Stomach (tissue), 9 donors: Measurements from ENCODE around the gene HDGFL2. TPM values are rescaled to one million over a fixed set of nuclear protein-coding genes. Genes with fewer than 3 reads are reported as not detected.

Experiments used
- DNase-seq, 2 donors: peaks; one replicate each; pipeline versions ENCODE4 v3.0.0 to v3.0.0-alpha.2; 2013 to 2019
- H3K27ac ChIP-seq, 5 donors: fragments of 200-600 bp in 4 of 5; sonication (generic) in 4 of 5; one replicate each; pipeline ENCODE4 v1.5.1; 2013 to 2019; ENCODE audit warnings: mild to moderate bottlenecking in 1 of 5, moderate library complexity in 1 of 5
- H3K27me3 ChIP-seq, 3 donors: fragments of 200-600 bp; sonication (generic); one replicate each; pipeline ENCODE4 v1.5.1; 2017 to 2019; ENCODE audit warnings: mixed run types in 1 of 3
- H3K36me3 ChIP-seq, 4 donors: fragments of 200-600 bp; sonication (generic); 1 replicate in 3 of 4; 2 replicates in 1 of 4; pipeline ENCODE4 v1.5.1; 2016 to 2019
- H3K4me1 ChIP-seq, 4 donors: fragments of 200-600 bp; sonication (generic); one replicate each; pipeline ENCODE4 v1.5.1; 2016 to 2019
- H3K4me3 ChIP-seq, 4 donors: fragments of 200-600 bp; sonication (generic) in 3 of 4; one replicate each; pipeline ENCODE4 v1.5.1; 2016 to 2019; ENCODE audit warnings: mild to moderate bottlenecking in 1 of 4
- H3K9me3 ChIP-seq, 4 donors: fragments of 200-600 bp; sonication (generic); one replicate each; pipeline ENCODE4 v1.5.1; 2016 to 2019
- CTCF ChIP-seq, 7 experiments: fragments of 450-650 bp in 4 of 7; fragments of 200-600 bp in 3 of 7; sonication (generic) in 3 of 7; IDR thresholded peaks; one replicate each; pipeline ENCODE4 v1.5.1; 2016 to 2019; ENCODE audit warnings: antibody characterized with exemption in 7 of 7, control low read depth in 2 of 7, mild to moderate bottlenecking in 1 of 7
- EP300 ChIP-seq: sonication (generic); formaldehyde crosslinking; IDR thresholded peaks from one replicate; pipeline ENCODE4 v1.6.1; 2017; ENCODE audit warnings: antibody characterized with exemption
- POLR2A ChIP-seq, 4 donors: fragments of 450-650 bp; IDR thresholded peaks; one replicate each; pipeline ENCODE4 v1.6.1; 2016; ENCODE audit warnings: antibody characterized with exemption in 4 of 4, control low read depth in 2 of 4, mild to moderate bottlenecking in 1 of 4, moderate library complexity in 1 of 4
- POLR2AphosphoS5 ChIP-seq, 3 donors: sonication (generic); formaldehyde crosslinking; IDR thresholded peaks; one replicate each; pipeline ENCODE4 v1.6.1; 2016; ENCODE audit warnings: antibody characterized with exemption in 3 of 3
- WGBS, 5 donors: extraction: QIAGEN DNeasy Blood & Tissue Kit in 3 of 5; methylation state at CpG; one replicate each; pipeline versions ENCODE4 v1.1.5 to v1.1.7; 2013 to 2018; 5-methylcytosine and 5-hydroxymethylcytosine counted together
- intact Hi-C: fragments of 100-400 bp; cut with DNase I; formaldehyde crosslinking; loops from one replicate; pipeline ENCODE4 v1.15.1; 2023; ENCODE audit warnings: low total_unique reads
- polyA plus RNA-seq, 3 donors: library from polyadenylated mRNA; stranded (reverse); fragments of 200-250 nt; gene quantifications; one replicate each; pipeline ENCODE4 v1.2.3, GENCODE V29; 2013
- total RNA-seq, 5 donors: library from RNA; depleted of rRNA; stranded (reverse); fragments of >200 nt; gene quantifications; one replicate each; pipeline versions ENCODE4 v1.1.0 to v1.2.3, GENCODE V29; 2014 to 2016
- donor health status: healthy with polysubstance abuse.
- donor health status: Bipolar disorder and iron deficiency.
- donor health status: healthy.

HDGFL2 gene
- total and polyA plus RNA-seq, 8 donors, result 25.5 to 127 (median 35.0) TPM

GRCh38 chr19:4436231-4436630, 35.9 kb upstream of the HDGFL2 start:
- Histone ChIP-seq H3K4me1 (no peaks in the 10 kb centered on the region), H3K9me3 (no peaks in the 10 kb centered on the region), H3K36me3 (peaks cover 6 to 65% (median 54%) of the 10 kb centered on the region in 4 donors), H3K27me3 (no peaks in the 10 kb centered on the region), H3K27ac (no peak overlapping the region), H3K4me3 (no peak overlapping the region)
- WGBS, 5 donors, result 83 to 95% (median 93%) methylated on average over 5 to 7 of the region's 7 CpGs
- intact Hi-C loops, result no loop called here
- TF ChIP-seq POLR2A (IDR thresholded peaks at IDR 0.05), result no peak
- TF ChIP-seq EP300, result no peak
- TF ChIP-seq POLR2AphosphoS5 (IDR thresholded peaks at IDR 0.05), result no peak
- no peak for TF ChIP-seq CTCF (IDR thresholded peaks at IDR 0.05)
- DNase-seq, result no peak

- intact Hi-C loops, result no loop called here
- Histone ChIP-seq H3K4me3 (no peak overlapping the region), H3K4me1 (no peaks in the 10 kb centered on the region), H3K27me3 (no peaks in the 10 kb centered on the region), H3K27ac (no peak overlapping the region), H3K36me3 (peaks cover 6 to 56% (median 45%) of the 10 kb centered on the region in 4 donors), H3K9me3 (no peaks in the 10 kb centered on the region)
- no peak for TF ChIP-seq POLR2A (IDR thresholded peaks at IDR 0.05)
- no peak for TF ChIP-seq POLR2AphosphoS5 (IDR thresholded peaks at IDR 0.05)
- no peak for TF ChIP-seq EP300
- TF ChIP-seq CTCF (IDR thresholded peaks at IDR 0.05), result no peak
- DNase-seq, result no peak
- WGBS, 5 donors, result 90 to 97% (median 92%) methylated on average over 10 of the region's 10 CpGs
Measured at GRCh38 chr19:4437103-4437502, 35.0 kb upstream of the HDGFL2 start.

- WGBS, 5 donors, result 87 to 96% (median 92%) methylated on average over 12 of the region's 12 CpGs
- intact Hi-C loops, result no loop called here
- DNase-seq, result no peak
- no peak overlapping the region for H3K27ac ChIP-seq
- peaks cover 3 to 44% (median 29%) of the 10 kb centered on the region in 4 donors for H3K36me3 ChIP-seq
- no peaks in the 10 kb centered on the region for H3K9me3 ChIP-seq
- TF ChIP-seq POLR2A (IDR thresholded peaks at IDR 0.05) (no peak), POLR2AphosphoS5 (IDR thresholded peaks at IDR 0.05) (no peak), CTCF (IDR thresholded peaks at IDR 0.05) (no peak), EP300 (no peak)
- H3K4me1 ChIP-seq, result peaks cover 0 to 4% (median 0%) of the 10 kb centered on the region in 4 donors
- no peaks in the 10 kb centered on the region for H3K27me3 ChIP-seq
- H3K4me3 ChIP-seq, result no peak overlapping the region
Measured at GRCh38 chr19:4439243-4439642, 32.9 kb upstream of the HDGFL2 start.

- Histone ChIP-seq H3K4me1 (peaks cover 0 to 4% (median 0%) of the 10 kb centered on the region in 4 donors), H3K36me3 (peaks cover 26 to 49% (median 43%) of the 10 kb centered on the region in 4 donors), H3K4me3 (no peak overlapping the region), H3K27ac (no peak overlapping the region), H3K9me3 (no peaks in the 10 kb centered on the region), H3K27me3 (no peaks in the 10 kb centered on the region)
- WGBS, 5 donors, result 66 to 76% (median 70%) methylated on average over 19 to 22 of the region's 22 CpGs
- no peak for DNase-seq
- no peak for TF ChIP-seq EP300
- intact Hi-C loops, result no loop called here
Measured at GRCh38 chr19:4441994-4442818, 29.9 kb upstream of the HDGFL2 start.

GRCh38 chr19:4442819-4443146, 29.3 kb upstream of the HDGFL2 start:
- no peak for DNase-seq
- no peaks in the 10 kb centered on the region for H3K27me3 ChIP-seq
- peaks cover 31 to 54% (median 49%) of the 10 kb centered on the region in 4 donors for H3K36me3 ChIP-seq
- no peaks in the 10 kb centered on the region for H3K9me3 ChIP-seq
- 80 to 85% (median 84%) methylated on average over 3 to 10 of the region's 10 CpGs for WGBS, 5 donors
- H3K4me3 ChIP-seq, result no peak overlapping the region
- H3K27ac ChIP-seq, result no peak overlapping the region
- intact Hi-C loops, result no loop called here
- TF ChIP-seq CTCF (IDR thresholded peaks at IDR 0.05), result no peak
- TF ChIP-seq POLR2AphosphoS5 (IDR thresholded peaks at IDR 0.05), result no peak
- no peak for TF ChIP-seq EP300
- no peak for TF ChIP-seq POLR2A (IDR thresholded peaks at IDR 0.05)
- peaks cover 0 to 4% (median 0%) of the 10 kb centered on the region in 4 donors for H3K4me1 ChIP-seq
